SK-N-DZ (cell line): ENCODE results near the gene WFDC8. TPM values are rescaled to one million over a fixed set of nuclear protein-coding genes. Genes with fewer than 3 reads are reported as not detected.
"Not testable (repeated sequence)": the region's sequence is repeated elsewhere in the genome, so short reads cannot be mapped to it uniquely, and the experiment has no call there.

Experiments used
- DNase-seq: peaks from one replicate; pipeline ENCODE4 v3.0.0-alpha.2; 2015; ENCODE audit warnings: low spot score
- polyA plus RNA-seq, 2 experiments: library from polyadenylated mRNA; depleted of rRNA; stranded (reverse); fragments of >200 nt; gene quantifications; 2 replicates each; pipeline ENCODE4 v1.2.3, GENCODE V29; 2014

The WFDC8 gene
- not detected in 2 replicates for polyA plus RNA-seq (2014; cell fraction: cytosol; rRNA removed)
- polyA plus RNA-seq (2014; cell fraction: nucleus; rRNA removed) = not detected in 2 replicates

GRCh38 chr20:45579184-45579583 is at the start of gene WFDC8:
Gene WFDC8 (minus strand): TSS chr20:45579284. CDS start chr20:45579247, 37 bp downstream.
- no peak for DNase-seq

- no peak for DNase-seq
Measured at GRCh38 chr20:45626540-45626939, 47.5 kb upstream of the WFDC8 start.

- no peak for DNase-seq
Measured at GRCh38 chr20:45621593-45621992, 42.5 kb upstream of the WFDC8 start.

- no peak for DNase-seq
Measured at GRCh38 chr20:45617591-45617990, 38.5 kb upstream of the WFDC8 start.

- no peak for DNase-seq
Measured at GRCh38 chr20:45612314-45612713, 33.2 kb upstream of the WFDC8 start.

GRCh38 chr20:45611054-45611453 is 32.0 kb upstream of the WFDC8 start:
- no peak for DNase-seq

- DNase-seq = no peak
Measured at GRCh38 chr20:45607810-45608209, 28.7 kb upstream of the WFDC8 start.

- DNase-seq = no peak
Measured at GRCh38 chr20:45595235-45595634, 16.2 kb upstream of the WFDC8 start.

GRCh38 chr20:45593498-45593897 is 14.4 kb upstream of the WFDC8 start:
- DNase-seq = no peak

GRCh38 chr20:45592574-45593189 is 13.6 kb upstream of the WFDC8 start:
- DNase-seq = peak; percentile 49

- no peak for DNase-seq
Measured at GRCh38 chr20:45589725-45590124, 10.6 kb upstream of the WFDC8 start.

- DNase-seq = no peak
Measured at GRCh38 chr20:45588800-45589199, 9.7 kb upstream of the WFDC8 start.

GRCh38 chr20:45585986-45586385 is 6.9 kb upstream of the WFDC8 start:
- DNase-seq = not testable (repeated sequence)

GRCh38 chr20:45584294-45584693 is 5.2 kb upstream of the WFDC8 start:
- DNase-seq = not testable (repeated sequence)

- DNase-seq = no peak
Measured at GRCh38 chr20:45583502-45583901, 4.4 kb upstream of the WFDC8 start.

GRCh38 chr20:45581702-45582101 is 2.6 kb upstream of the WFDC8 start:
- no peak for DNase-seq

- no peak for DNase-seq
Measured at GRCh38 chr20:45578231-45578630, 853 bp downstream of the WFDC8 start.

GRCh38 chr20:45576995-45577394 is 2.1 kb downstream of the WFDC8 start:
- DNase-seq = no peak

GRCh38 chr20:45575931-45576330 is 3.2 kb downstream of the WFDC8 start:
- DNase-seq = no peak

GRCh38 chr20:45569650-45570049 is 9.4 kb downstream of the WFDC8 start:
- DNase-seq = not testable (repeated sequence)

GRCh38 chr20:45564760-45565276 is 14.3 kb downstream of the WFDC8 start:
- no peak for DNase-seq

- no peak for DNase-seq
Measured at GRCh38 chr20:45555198-45555597, 23.9 kb downstream of the WFDC8 start.

GRCh38 chr20:45552456-45552855 is 26.6 kb downstream of the WFDC8 start:
- no peak for DNase-seq

GRCh38 chr20:45550765-45551164 is 28.3 kb downstream of the WFDC8 start:
- DNase-seq = no peak
